ENCODE measurements around the gene LEMD3. TPM values are rescaled to one million over a fixed set of nuclear protein-coding genes. Genes with fewer than 3 reads are reported as not detected.
A peak's percentile ranks its signal among the peaks of the same experiment; 100 is the strongest.

LEMD3 gene
- total and polyA plus RNA-seq, 2 donors (not counting 1 experiment from before 2014, with no cell fraction given), result 11.5 to 18.5 TPM

GRCh38 chr12:65155784-65156183 is 13.6 kb upstream of the LEMD3 start:
- no peaks in the 10 kb centered on the region for H3K36me3 ChIP-seq (ENCODE audit: control insufficient read depth, insufficient read depth, low read length)
- H3K27ac ChIP-seq (ENCODE audit: insufficient read depth, low read length), result no peak overlapping the region
- TF ChIP-seq EZH2 (IDR thresholded peaks at IDR 0.05; ENCODE audit: low read length, missing control alignments) (no peak), CTCF (conservative IDR thresholded peaks at IDR 0.05 in 1 of 2, IDR thresholded peaks at IDR 0.05 in 1 of 2; ENCODE audit: low read depth in 1 of 2, low read length in 2 of 2) (no peak)
- no peak for DNase-seq (ENCODE audit: low read depth in 2 of 2)
- H2AFZ ChIP-seq (ENCODE audit: low read length), result no peak overlapping the region
- no peaks in the 10 kb centered on the region for H3K4me1 ChIP-seq (ENCODE audit: control insufficient read depth, extremely low read depth, insufficient read depth, low read length)
- H3K4me3 ChIP-seq (replicated peaks in 1 of 4; ENCODE audit: control extremely low read depth in 1 of 4, insufficient read depth in 1 of 4, low read depth in 3 of 4, low read length in 4 of 4), result no peak overlapping the region
- no peak overlapping the region for H3K9ac ChIP-seq (ENCODE audit: insufficient read depth, low read length)
- no peaks in the 10 kb centered on the region for H3K27me3 ChIP-seq (ENCODE audit: control insufficient read depth, insufficient read depth, low read length)
- H3K79me2 ChIP-seq (ENCODE audit: control insufficient read depth, insufficient read depth, low read length), result no peaks in the 10 kb centered on the region
- H3K9me3 ChIP-seq (ENCODE audit: control insufficient read depth, insufficient read depth, low read depth, low read length), result no peaks in the 10 kb centered on the region
- H4K20me1 ChIP-seq (ENCODE audit: control insufficient read depth, extremely low read depth, insufficient read depth, low read length), result no peaks in the 10 kb centered on the region
- no peak overlapping the region for H3K4me2 ChIP-seq (ENCODE audit: extremely low read depth, insufficient read depth, low read length)

- H3K9ac ChIP-seq (ENCODE audit: insufficient read depth, low read length), result no peak overlapping the region
- peaks cover under 1% of the 10 kb centered on the region for H3K27me3 ChIP-seq (ENCODE audit: control insufficient read depth, insufficient read depth, low read length)
- no peaks in the 10 kb centered on the region for H3K9me3 ChIP-seq (ENCODE audit: control insufficient read depth, insufficient read depth, low read depth, low read length)
- no peaks in the 10 kb centered on the region for H3K4me1 ChIP-seq (ENCODE audit: control insufficient read depth, extremely low read depth, insufficient read depth, low read length)
- peak overlapping the region; percentile 19 for H2AFZ ChIP-seq (ENCODE audit: low read length)
- DNase-seq (ENCODE audit: low read depth in 2 of 2), result no peak
- H3K4me2 ChIP-seq (ENCODE audit: extremely low read depth, insufficient read depth, low read length), result no peak overlapping the region
- H3K36me3 ChIP-seq (ENCODE audit: control insufficient read depth, insufficient read depth, low read length), result no peaks in the 10 kb centered on the region
- H4K20me1 ChIP-seq (ENCODE audit: control insufficient read depth, extremely low read depth, insufficient read depth, low read length), result no peaks in the 10 kb centered on the region
- H3K4me3 ChIP-seq (replicated peaks in 1 of 4; ENCODE audit: control extremely low read depth in 1 of 4, insufficient read depth in 1 of 4, low read depth in 3 of 4, low read length in 4 of 4), result no peak overlapping the region
- TF ChIP-seq CTCF (conservative IDR thresholded peaks at IDR 0.05 in 1 of 2, IDR thresholded peaks at IDR 0.05 in 1 of 2; ENCODE audit: low read depth in 1 of 2, low read length in 2 of 2), result no peak
- no peak for TF ChIP-seq EZH2 (IDR thresholded peaks at IDR 0.05; ENCODE audit: low read length, missing control alignments)
- H3K79me2 ChIP-seq (ENCODE audit: control insufficient read depth, insufficient read depth, low read length), result no peaks in the 10 kb centered on the region
- no peak overlapping the region for H3K27ac ChIP-seq (ENCODE audit: insufficient read depth, low read length)
Observed at GRCh38 chr12:65156366-65156841, 13.0 kb upstream of the LEMD3 start.

DNA sequence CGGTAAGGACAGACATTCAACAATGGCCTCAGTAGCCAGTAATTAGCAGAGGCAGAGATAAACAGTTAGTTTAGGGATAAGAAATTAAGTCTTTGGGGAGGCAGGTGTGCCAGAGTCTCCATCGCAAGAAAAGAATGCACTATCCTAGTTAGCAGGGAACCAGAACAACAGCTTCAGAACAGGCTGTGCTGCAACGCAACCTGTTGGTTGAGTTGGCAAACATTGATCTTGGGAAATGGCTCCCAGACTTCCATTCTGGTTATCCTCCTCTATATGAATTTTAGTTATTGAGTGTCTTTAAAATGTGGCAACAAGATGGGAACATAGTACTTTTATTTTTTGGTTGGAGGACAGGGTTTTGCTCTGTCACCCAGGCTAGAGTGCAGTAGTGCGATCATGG is 12.3 kb upstream of the LEMD3 start:
- Histone ChIP-seq H3K27me3 (ENCODE audit: control insufficient read depth, insufficient read depth, low read length) (peaks cover 3% of the 10 kb centered on the region), H4K20me1 (ENCODE audit: control insufficient read depth, extremely low read depth, insufficient read depth, low read length) (no peaks in the 10 kb centered on the region), H2AFZ (ENCODE audit: low read length) (no peak overlapping the region), H3K4me2 (ENCODE audit: extremely low read depth, insufficient read depth, low read length) (no peak overlapping the region), H3K9ac (ENCODE audit: insufficient read depth, low read length) (no peak overlapping the region), H3K9me3 (ENCODE audit: control insufficient read depth, insufficient read depth, low read depth, low read length) (no peaks in the 10 kb centered on the region), H3K36me3 (ENCODE audit: control insufficient read depth, insufficient read depth, low read length) (no peaks in the 10 kb centered on the region), H3K27ac (ENCODE audit: insufficient read depth, low read length) (no peak overlapping the region), H3K79me2 (ENCODE audit: control insufficient read depth, insufficient read depth, low read length) (no peaks in the 10 kb centered on the region), H3K4me3 (replicated peaks in 1 of 4; ENCODE audit: control extremely low read depth in 1 of 4, insufficient read depth in 1 of 4, low read depth in 3 of 4, low read length in 4 of 4) (no peak overlapping the region), H3K4me1 (ENCODE audit: control insufficient read depth, extremely low read depth, insufficient read depth, low read length) (no peaks in the 10 kb centered on the region)
- TF ChIP-seq CTCF (conservative IDR thresholded peaks at IDR 0.05 in 1 of 2, IDR thresholded peaks at IDR 0.05 in 1 of 2; ENCODE audit: low read depth in 1 of 2, low read length in 2 of 2) (no peak), EZH2 (IDR thresholded peaks at IDR 0.05; ENCODE audit: low read length, missing control alignments) (no peak)
- no peak for DNase-seq (ENCODE audit: low read depth in 2 of 2)

All from fibroblast of lung (primary cell).